Measurements from ENCODE around the gene KCNJ12. TPM values are rescaled to one million over a fixed set of nuclear protein-coding genes. Genes with fewer than 3 reads are reported as not detected.
"Not testable (repeated sequence)": the region's sequence is repeated elsewhere in the genome, so short reads cannot be mapped to it uniquely, and the experiment has no call there.

The KCNJ12 gene
- polyA plus RNA-seq, 5 donors = 2.6 to 6.0 (median 3.6) TPM

DNA sequence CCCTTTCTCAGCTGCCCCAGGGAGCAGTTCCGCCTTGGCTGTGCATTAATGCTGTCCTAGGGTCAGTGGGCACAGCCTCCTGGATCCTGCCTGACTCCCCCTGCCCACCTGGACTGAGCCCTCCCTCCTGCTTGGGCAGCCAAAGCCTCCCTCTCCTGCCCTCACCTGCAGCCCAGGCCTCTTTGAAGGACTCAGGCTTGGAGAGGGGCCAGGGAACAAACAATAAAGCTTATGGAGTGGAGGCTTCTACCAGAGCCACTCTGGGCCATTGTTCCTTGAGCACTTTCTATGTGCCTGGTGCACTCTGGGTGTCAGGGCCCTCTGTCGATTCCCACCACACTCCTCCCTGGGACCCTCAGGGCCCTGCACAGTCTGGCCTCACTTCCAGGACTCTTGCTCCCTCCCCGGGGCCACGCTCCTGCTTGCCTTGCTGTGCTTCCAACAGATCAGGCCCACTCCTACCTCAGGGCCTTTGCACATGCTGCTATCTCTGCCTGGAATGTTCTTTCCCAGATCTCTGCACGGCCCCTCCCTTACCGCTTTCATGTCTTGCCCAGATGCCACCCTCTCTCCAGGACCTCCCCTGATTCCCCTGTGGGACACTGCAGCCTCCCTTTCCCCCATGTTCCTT lies 5.0 kb downstream of the KCNJ12 start:
- no peak for DNase-seq

DNA sequence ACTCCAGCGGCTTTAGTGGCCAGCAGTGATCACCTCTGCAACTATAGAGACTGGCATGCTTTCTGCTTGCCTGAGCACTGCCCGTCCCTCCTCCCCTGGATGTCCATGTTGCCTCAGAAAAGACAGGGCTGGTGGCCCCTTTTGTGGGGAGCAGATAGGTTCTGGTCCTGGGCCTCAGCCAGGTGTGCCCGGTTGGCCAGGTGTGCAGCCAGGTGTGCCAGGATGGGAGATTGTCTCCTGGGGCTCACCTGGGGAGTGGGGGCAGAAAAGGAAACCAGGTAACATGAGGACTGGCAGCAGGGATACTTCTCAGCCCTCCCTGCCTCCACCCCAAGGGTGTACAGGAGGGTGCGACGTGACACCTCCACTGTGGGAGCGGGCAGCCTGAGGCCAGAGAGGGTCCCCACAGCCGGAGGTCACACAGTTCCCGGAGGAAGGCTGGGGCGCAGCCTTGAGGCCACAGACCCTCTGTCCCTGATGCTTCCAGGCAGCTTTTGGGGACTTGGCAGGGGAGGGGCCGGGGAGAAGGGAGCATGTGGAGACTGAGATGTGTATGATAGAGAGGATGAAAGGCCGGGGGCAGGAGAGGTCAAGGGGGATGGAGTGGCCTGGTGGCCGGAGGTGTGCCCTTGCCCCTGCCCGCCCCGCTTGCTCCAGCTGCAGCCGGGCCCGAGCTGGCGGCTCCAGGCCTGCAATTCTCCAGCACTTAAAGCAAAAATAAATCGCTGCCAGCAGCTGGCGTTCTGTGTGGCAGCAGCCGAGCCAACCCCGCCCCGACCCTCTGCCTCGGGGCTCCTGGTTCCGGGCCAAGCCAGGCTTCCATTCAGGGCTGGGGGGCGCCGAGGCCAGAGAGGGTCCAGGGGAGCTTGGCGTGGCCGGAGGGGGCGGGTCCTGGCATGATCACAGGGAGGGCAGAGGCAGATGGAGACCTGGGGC lies 6.7 kb downstream of the KCNJ12 start:
- DNase-seq = no peak

DNA sequence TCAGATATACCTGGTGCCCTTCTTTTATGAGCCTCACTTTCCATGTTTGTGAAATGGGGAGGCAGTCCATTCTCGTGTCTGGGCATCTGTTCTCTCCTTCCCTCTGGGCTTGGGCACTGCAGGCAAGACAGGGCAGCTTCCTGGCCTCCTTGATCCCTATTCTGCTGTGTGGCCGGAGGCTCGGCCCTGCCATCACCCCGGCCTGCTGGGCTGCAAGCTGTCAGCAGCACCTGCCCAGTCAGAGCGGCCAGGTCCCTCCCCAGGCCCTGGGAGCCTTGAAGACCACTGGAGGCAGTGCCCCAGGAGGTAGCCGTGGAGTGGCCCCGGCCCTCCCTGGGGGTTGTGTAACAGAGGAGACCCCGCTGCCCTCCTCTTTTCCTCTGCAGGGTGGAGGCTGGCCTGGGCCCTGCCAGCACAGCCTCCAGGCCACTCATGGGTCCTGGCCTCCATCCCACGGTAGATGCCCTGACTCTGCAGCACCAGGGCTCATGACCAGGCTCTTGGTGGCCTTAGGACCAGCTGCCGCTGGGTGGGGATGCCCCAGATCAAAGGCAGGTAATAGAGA lies 9.2 kb downstream of the KCNJ12 start:
- no peak for DNase-seq

DNA sequence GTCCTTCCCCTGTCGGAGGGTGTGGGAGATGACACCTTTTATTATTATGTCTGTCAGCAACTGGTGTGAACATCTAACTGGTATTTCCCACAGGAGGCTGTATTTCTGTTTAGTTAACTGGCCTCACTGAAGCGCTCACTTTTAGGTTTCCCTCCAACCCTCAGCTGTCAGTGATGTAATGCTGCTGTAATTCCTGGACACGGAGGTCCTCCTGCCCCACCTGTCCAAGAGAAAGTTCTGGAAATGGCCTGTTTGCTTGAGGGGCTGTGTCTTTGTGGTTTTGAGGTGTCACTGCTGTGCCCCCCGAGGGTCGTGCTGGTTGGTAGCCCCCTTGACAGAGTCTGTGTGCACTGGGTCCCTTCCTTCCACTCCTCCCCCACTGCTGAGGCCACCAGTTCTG lies 11.5 kb downstream of the KCNJ12 start:
- no peak for DNase-seq

DNA sequence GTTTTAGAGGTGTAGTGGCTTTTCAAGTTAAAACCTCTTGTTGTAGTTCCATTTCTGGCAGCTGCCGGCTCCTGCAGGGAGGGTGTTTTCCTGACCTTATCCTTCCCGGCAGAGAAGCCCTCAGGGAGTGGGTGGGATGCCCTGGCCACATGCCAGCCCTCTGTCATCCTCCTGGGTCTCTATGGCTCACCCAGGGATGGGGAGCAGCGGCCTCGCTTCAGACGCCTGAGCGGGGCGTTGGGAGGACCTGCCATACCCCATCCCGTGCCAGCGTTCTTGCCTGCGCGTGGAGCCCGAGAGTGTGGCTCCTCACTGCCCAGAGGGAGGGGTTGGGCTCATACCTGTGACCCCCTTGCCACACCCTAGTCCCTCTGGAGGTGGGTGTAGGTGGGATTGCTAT lies 11.9 kb downstream of the KCNJ12 start:
- DNase-seq = no peak

DNA sequence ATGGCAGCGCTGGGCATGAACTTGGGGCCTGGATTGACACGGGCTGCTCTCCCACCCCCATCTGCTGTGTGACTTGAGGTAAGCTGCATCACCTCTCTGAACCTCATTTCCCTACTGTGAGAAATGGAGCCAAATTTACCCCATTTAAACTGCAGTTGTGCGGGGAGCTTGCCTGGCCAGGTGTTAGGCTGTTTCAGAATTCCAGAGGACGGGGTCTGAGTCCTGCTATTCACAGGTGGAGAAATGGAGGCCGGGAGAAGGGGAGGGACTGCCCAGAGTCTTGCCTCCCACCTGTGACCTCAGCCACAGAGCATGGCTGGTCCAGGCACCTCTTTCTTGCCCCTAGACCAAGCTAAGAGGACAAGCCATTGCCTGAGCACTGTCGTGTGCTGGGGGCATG lies 12.8 kb downstream of the KCNJ12 start:
- DNase-seq = no peak

DNA sequence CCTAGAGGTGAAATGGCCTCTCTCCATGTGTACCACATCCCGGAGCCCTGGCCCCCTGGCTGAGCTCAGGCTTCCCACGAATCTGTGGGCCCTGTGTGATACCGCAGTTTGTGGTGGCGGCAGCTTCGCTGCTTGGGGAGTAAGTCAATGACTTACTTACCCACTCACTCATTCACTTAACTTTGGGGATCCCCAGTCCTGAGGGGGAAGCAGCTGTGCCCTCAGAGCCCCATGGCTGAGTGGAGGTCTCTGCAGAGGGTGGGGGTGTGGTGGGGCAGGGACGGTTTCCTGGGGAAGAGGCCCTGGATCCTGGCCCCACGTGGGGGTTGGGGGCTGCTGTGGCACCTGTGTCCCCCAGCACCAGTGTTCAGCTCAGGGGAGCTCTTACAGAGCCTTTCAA lies 13.2 kb downstream of the KCNJ12 start:
- DNase-seq = no peak

DNA sequence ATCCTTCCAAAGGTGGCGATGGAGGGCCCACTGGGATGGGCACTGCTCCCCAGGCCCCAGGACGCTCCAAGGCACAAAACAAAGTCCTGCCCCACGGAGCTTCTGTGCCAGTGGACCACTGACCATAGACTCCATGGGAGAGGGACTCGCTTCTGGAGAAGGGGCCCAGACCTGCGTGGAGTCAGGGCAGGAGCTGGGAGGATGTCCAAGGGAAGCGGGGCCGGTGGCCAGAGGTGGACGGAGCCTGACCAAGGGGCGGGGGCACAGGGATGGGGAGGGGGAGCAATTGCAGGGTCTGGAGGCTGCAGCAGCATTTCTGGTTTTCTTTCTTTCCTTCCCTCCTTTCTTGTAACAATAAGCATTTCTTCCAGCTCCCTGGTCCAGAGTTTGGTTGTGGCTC lies 14.1 kb downstream of the KCNJ12 start:
- DNase-seq = no peak

DNA sequence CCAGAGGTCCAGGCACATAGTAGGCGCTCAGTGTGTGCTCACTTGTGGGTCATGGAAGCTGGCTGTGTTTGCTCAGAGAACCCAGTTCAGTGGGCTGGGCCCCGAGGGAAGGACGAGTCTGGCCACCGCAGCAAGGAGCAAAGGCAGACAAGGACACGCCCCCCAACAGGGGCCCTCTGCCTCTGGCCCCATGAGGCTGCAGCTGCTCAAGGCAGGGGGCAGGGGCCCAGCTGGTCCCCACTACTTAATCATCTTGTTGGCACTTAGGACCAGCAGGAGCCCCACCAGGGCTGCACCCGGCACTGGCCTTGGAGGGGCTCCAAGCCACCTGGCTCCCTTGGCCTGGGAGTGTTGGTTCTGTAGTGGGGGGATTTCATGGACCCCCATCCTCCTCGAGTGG lies 16.1 kb downstream of the KCNJ12 start:
- DNase-seq = no peak

DNA sequence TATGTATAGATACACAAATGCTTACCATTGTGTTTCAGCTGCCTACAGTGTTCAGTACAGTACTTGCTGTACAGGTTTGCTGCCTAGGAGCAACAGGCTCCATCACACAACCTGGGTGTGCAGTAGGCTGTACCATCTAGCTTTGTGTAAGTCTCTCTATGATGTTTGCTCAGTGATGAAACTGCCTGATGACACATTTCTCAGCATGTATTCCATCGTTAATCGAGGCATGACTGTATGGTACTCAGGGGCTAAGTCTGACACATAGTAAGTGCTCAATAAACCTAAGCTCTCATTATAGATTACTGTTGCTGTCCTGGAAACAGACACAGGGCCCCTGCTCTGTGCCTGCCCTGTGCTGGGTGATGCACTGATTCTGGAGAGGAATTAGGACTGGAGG lies 18.1 kb downstream of the KCNJ12 start:
- DNase-seq = no peak

DNA sequence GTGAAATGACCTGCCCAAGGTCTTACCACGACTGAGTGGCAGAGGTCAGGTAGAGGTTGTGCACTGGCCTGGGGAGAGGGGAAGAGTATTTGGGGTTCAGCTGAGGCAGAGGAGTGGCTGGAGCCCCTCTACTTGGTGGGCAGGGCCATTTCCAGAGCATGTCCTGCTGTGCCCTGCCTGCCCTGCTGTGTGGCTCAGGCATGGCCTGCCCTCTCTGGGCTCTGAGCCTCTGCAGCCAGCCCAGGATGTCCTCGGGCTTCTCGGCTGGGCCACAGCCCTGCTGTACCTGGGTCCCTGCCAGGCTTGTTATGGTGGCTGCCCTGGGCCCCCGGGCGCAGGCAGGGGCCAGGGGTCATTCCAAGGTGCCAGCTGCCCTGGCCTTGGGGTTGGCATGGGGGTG lies 19.6 kb downstream of the KCNJ12 start:
- DNase-seq = no peak

DNA sequence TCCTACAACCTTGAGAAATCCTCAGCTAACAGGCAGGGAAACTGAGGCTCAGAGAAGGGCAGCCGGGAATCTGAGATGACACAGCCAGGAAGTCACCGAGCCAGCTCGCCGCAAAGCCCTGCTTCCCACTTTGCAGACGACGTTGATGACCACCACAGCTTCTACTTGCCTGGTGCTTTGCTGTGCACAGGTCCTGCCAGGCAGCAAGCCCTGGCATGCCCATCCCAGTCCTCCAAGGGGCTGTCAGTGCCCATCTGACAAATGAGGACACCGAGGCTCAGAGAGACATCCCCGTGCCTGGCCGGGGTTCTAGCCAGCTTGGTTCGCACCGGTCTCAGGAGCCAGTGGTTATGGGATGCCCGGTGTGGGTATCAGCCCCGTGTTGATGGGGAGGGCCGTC lies 20.1 kb downstream of the KCNJ12 start:
- no peak for DNase-seq

DNA sequence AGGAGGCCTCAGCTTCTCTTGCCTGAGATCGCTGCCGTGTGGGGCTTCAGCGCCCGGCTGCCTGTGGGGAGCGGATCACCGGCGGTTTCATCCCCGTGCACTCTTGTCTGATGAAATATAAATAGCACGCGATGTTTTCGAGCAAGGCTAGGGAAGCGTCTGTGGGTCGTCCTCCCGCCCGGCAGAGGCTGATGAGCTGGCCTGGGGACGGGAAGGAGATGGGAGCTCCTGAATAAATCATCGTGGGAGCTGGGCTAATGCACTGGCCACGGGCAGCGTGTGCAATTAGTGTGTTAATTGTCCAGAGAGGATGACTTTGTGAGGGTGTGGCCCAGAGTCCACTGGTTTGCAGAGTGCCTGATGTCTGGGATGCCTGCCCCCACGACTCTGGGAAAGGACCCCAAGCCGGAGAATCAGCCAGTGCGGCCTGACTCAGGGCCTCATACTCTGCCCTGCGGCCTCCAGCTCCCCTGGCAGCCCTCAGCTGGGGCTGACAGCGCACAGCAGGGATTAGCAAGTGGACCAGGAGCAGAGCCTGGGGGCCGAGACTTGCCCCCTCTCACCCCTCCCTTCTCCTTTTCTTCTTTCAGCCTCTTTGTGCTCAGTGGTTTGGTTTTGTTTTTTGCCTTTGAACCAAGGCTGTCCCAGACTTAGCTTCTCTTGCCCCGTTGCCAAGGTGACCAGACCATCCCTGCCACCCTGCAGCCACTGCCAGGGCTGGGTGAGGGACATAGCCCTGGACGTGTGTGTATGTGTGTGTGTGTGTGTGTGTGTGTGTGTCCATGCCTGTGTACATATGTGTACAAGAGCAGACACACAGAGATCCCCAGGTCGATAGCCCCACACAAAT lies 21.4 kb downstream of the KCNJ12 start:
- DNase-seq = no peak

DNA sequence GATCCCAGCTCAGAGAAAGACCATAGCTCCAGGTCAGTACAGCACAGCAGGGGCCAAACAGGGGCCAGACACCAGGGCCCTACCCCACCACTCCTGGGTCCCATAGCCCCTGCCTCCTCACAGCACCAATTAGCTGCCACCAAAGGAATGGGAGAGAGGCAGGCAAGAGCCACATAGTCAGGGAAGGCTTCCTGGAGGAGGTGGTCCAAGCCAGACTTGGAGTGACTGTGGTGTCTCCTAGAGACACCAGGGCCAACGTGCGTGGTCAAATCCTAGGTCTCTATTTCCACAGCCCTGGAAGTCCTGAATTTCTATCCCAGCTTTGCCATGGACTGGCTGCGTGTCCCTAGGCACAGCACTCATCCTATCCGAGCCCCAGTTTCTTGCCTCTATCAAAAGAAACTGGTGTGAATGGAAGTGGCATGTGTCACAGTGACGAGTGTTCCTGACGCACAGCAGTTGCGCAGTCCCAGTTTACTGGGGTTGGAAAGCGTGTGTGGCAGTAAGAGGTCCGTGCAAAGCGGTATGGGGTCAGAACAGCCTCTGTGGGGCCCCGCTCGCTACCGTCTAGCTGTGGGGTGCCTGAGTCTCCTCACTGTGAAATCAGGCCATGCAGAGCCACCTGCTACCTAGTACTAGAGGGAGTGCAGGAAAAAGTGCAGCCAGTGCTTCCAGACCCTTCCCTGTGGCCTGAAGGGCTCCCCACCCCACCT lies 23.5 kb downstream of the KCNJ12 start:
- no peak for DNase-seq

DNA sequence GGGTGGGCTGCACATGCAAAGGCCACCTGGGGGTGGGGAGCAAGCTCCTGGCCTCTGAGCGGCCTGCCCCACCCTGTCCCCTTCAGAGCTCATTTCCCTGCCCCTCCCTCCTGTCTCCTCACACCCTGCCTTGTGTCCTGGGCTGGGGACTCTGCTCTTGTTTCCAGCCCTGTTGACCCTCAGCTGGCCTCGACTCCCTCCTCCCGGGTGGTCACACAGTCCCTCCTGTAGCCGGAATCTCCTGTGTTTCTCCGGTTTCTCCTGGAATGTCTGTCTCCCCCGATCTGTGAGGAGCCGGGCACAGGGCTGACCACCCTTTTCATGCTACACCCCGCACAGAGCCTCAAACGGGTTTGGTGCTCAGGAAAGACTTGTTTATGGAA lies 24.0 kb downstream of the KCNJ12 start:
- DNase-seq = not testable (repeated sequence)

DNA sequence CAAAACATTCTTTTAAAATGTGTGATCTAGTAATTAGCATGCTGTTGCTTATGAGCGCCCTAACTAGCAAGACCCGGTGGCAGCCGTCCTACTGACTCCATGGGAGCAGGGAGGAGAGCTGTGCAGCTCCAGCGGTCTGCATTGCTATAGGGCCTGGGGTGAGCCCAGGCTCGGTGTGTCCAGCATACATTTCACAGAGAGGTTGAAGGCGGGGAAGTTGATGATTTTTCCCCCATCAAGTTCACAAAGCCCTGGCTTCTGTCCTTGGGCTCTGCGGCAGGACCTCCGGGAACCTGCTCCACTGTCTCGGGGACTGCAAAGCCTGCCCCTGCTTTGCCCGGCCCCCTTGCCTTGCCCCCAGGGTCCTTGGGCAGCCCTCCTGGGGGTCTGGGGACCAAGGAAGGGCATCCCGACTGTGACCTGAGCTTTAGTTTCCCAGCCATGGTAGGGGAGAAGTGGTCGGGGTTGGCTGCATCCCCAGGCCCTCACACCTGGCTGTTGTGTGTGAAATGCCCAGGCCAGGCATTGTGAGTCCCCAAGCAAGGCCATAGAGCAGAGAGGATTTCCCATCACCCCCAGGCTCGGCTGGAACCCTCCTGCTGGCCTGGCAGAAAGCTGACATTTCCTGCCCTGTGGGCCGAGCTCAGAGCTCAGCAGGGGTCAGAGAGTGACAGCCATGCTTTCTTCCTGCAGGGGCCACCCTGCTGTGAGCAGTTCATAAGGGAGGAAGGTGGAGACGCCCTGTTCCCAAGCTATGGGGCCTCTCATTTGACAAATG lies 24.8 kb downstream of the KCNJ12 start:
- no peak for DNase-seq

DNA sequence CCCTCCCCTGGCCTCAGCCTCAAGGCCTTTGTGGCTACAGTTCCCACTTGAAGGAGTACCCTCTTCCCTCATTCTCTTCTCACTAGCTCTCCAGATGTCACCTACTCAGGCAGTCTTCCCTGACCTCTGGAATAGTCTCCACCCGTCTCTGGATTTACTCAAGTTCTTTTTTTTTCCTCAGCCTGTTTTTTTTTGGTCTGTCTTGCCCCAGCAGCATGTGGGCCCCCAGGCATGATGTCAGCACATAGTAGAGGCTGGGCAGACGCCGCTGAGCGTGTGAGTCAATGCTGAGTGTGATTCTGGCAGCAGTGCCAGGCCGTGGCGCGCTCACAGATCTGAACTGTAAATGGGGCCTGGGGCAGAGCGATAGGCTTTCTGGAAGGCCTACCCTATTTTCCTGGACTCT lies 26.0 kb downstream of the KCNJ12 start:
- peak; percentile 47 to 53 for DNase-seq

DNA sequence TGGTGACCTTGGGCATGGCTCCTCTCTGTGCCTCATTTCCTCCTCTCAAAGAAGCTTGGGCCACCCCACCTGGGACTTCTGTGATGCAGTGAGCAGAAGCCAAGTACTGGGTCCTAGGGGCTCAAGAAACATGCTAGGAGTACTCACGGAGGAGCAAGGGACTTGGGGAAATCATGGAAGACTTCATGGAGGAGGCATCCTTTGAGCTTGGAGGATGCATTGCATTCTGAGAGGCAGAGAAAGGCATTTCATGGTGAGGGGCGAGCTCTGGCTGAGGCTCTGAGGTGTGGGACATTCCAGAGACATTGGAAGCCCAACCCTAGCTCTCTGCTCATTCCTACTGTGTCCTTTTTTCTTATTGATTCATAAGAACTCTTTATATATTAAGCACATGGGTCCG lies 26.8 kb downstream of the KCNJ12 start:
- DNase-seq = not testable (repeated sequence)

DNA sequence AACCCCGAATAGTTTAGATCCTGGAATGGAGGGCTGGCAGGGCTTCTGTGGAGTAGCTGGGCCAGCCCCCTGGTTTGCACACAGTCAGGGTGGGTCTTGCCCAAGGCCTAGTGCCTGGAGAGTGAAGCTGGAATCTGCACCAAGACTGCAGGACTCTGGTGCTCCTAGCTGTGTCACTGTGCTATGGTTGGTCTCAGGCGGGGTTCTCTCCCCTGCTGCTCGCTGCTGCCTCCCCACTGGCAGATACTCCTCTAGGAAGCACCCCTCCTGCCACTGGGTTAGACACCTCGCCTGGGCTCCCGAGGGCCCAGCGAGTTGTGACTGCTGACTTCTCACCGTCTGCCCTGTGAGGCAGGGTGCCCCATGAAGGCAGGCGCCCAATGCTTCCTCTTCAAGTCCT lies 27.9 kb downstream of the KCNJ12 start:
- not testable (repeated sequence) for DNase-seq

DNA sequence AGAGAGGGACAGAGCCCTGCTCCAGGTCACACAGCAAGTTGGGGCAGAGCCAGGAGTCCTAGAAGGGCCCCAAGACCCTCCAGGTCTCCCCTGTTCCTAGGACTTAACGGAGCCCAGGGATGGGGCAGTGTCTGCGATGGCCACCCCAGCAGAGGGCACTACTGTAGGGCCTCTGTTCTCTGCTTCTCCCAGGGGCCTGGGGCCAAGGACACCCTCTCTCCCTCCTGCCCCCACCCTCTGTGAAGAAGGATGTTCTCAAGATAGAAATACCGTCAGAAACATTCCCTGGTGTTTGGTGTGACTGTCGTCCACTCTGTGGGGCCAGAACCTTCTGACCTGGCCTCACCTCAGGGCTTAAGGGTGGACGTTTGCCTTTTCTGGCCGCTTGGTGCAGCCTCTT lies 28.4 kb downstream of the KCNJ12 start:
- not testable (repeated sequence) for DNase-seq

Data from right lung (tissue), 5 donors.